WI38 (cell line): ENCODE results near the gene DMAC2L.

ENCODE experiments used
- H3K4me3 ChIP-seq: 2 replicates; pipeline ENCODE4 v1.5.1; 2011; ENCODE audit warnings: low read depth, mild to moderate bottlenecking, control low read depth, low read length
- TF ChIP-seq, protein P1 (sequence below): IDR thresholded peaks from 2 replicates; pipeline ENCODE4 v1.5.1; 2012; ENCODE audit warnings: low read depth, mild to moderate bottlenecking, control low read depth, low read length

DMAC2L gene

DNA sequence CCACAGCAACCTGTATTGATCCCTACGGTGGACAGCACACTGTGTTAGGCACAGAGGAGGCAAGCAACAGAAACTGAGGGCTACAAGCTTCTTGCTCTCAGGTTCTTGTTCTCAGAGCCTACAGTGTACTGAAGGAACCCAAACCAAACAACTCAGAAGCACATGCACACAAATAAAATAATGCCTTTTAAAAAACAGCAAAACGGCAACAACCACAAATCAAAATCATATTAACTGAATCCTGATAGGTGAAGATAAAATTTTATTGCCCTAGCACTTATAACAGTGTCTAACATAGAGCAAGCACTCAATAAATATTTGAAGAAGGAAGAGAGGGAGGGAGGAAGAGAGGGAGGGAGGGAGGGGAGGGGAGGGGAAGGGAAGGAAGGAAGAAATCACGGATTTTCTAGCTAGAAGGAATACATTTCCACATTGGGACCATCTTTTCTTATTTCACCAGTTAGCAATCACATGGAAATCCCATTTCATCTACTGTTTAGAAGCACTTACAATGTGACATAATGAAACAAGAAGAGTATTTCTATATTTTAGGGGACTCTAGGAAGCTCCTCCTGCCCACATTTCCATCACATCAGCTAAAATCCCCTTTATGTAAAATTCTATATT is 27.2 kb downstream of the DMAC2L start:
- TF ChIP-seq, protein P1, sequence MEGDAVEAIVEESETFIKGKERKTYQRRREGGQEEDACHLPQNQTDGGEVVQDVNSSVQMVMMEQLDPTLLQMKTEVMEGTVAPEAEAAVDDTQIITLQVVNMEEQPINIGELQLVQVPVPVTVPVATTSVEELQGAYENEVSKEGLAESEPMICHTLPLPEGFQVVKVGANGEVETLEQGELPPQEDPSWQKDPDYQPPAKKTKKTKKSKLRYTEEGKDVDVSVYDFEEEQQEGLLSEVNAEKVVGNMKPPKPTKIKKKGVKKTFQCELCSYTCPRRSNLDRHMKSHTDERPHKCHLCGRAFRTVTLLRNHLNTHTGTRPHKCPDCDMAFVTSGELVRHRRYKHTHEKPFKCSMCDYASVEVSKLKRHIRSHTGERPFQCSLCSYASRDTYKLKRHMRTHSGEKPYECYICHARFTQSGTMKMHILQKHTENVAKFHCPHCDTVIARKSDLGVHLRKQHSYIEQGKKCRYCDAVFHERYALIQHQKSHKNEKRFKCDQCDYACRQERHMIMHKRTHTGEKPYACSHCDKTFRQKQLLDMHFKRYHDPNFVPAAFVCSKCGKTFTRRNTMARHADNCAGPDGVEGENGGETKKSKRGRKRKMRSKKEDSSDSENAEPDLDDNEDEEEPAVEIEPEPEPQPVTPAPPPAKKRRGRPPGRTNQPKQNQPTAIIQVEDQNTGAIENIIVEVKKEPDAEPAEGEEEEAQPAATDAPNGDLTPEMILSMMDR = no peak
- H3K4me3 ChIP-seq = no peak overlapping the region

DNA sequence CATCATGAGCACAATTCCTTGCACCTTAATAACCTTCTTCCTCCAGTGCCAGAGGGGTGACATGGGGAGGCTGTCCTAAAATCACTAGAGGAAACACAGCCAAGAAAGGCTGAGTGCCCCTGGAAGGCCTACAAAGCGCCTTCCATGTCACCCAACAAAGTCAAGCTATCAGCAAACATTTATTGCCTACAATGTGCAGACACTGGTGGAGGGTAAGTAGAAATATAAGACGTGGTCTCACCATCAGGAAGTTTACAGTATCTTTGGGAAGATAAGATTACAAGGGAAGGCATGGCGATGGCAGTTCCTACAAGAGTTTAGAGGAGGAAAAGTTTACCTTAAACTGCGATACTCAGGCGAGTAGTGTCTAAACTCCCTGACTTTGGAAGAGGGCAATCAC is 27.9 kb downstream of the DMAC2L start:
- no peak overlapping the region for H3K4me3 ChIP-seq
- TF ChIP-seq, protein P1 = no peak

DNA sequence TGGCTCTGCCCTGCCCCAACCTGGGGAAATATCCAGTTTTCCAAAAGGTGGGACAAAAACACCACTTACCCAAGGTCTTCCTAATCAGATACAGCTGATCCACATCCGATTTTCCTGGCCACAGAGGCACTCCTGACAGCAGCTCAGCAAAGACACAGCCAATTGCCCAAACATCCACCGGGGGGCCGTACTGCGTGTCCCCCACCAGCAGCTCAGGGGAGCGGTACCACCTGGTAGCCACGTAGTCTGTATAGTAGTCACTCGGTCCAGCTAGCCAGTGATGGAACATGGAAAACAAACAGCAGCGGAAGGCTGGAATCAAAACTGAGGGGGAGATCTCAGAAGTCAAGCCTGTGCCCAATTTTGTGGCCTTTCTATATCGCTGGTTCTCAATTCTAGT is 28.8 kb downstream of the DMAC2L start:
- TF ChIP-seq, protein P1 = no peak
- no peak overlapping the region for H3K4me3 ChIP-seq

DNA sequence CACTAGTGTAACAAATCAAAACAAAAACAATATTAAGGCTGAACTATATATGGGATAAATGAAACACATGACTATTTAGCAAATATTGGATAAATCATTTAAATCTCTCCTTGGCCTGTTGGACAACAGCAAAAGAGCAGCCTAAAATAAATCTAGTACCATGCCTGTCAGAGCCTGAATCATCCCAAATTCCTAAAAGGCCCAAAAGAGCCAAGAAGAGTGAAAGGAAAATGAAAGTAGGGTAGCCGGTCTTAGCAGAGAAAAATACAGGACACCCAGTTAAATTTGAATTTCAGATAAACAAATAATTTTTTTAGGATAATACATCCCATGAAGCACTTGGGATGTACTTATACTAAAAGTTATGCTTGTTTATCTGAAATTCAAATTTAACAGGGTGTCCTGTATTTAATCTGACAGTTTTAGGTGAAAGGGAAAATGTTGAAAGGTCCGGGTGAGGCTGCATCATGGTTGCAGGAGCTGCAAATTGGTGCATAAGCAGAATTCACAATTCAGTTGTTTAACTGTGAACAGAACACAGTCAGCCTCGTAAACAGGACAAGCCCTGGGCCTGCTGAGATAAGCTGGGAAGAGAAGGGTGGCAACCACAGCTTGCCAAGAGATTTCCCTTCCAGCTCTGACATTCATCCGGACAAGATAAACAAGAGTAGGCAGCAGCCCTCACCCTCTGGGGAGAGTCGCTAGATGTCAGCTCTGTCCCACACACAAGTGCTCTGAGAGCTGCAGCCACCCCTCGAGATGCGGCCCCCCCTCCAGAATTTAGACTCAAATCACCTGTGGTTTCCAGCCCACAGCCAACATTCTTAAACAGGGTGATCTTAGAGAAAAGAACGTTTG is 30.3 kb downstream of the DMAC2L start:
- H3K4me3 ChIP-seq = peak overlapping the region; percentile 36
- TF ChIP-seq, protein P1 = peak; percentile 24; the same call in 1 of the 2 replicates

DNA sequence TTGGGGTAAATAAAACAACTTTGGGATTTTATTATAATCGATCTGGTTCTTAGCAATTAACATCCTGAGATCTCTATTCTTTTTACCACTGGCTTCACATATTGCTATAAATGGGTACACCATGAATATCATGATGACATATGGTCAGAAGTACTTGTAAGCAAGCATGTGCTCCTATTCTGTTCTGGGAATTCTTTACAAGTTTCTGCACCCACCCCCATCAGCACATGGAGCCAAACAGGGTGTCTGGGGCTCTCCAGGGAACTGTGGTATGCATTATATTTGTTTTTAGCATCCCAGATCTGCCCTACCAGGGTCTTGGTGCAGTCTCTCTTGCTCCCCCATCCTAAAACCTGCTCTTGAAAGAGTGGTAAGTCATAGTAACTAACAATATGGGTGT is 31.3 kb downstream of the DMAC2L start:
- TF ChIP-seq, protein P1 = no peak
- H3K4me3 ChIP-seq = no peak overlapping the region

DNA sequence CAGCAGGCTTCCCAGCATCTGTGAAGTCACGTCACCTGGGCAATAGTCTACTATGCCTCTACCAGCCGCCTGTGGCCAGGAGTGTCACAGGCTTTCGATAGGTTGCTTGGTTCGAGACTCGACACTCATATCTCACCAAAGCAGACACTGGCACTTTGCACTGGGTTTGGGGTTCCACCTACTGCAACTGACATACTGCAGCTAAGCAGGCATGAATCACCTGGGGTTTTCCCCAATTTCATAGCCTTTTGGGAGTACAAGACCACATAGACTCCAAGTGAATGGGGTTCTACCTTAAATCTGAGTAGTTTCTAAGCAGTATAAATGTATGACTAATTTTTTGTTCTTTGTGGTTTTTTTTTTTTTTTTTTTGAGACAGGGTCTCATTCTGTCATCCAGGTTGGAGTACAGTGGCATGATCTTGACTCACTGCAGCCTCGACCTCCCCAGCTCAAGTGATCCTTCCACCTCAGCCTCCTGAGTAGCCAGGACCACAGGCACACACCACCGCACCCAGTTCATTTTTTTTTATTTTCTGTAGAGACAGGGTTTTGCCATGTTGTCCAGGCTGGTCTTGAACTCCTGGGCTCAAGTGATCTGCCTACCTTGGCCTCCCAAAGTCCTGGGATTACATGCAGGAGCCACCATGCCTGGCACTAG is 32.1 kb downstream of the DMAC2L start:
- TF ChIP-seq, protein P1 = no peak
- H3K4me3 ChIP-seq = no peak overlapping the region
